Activated naive CD8-positive, alpha-beta T cell treated with anti-CD3 and anti-CD28 coated beads, Interleukin-2, amount 50 U/mL, for 16 hours (primary cell): ENCODE results near the gene TP53TG3E.
"Not testable (repeated sequence)": the region's sequence is repeated elsewhere in the genome, so short reads cannot be mapped to it uniquely, and the experiment has no call there.

Source experiments
- DNase-seq: peaks from one replicate; pipeline ENCODE4 v3.0.0-alpha.2; 2020; ENCODE audit warnings: low read depth, low spot score

Gene TP53TG3E

GRCh38 chr16:33304006-33304405 is at the start of gene TP53TG3E:
TP53TG3E (plus strand) TSS chr16:33304306; CDS start chr16:33304374, 68 bp downstream.
- DNase-seq, result not testable (repeated sequence)

GRCh38 chr16:33336226-33337012 is 32.3 kb downstream of the TP53TG3E start:
- DNase-seq, result peak; percentile 41

- DNase-seq, result peak; percentile 47
These were observed 33.8 kb downstream of the TP53TG3E start for GRCh38 chr16:33337627-33338542.

GRCh38 chr16:33338543-33338951 is 34.4 kb downstream of the TP53TG3E start:
- DNase-seq, result peak; percentile 35

GRCh38 chr16:33339093-33340061 is 35.3 kb downstream of the TP53TG3E start:
- DNase-seq, result peak; percentile 50
